Islet precursor cell (in vitro differentiated cells): ENCODE results near the gene ALKBH5.
"Not testable (repeated sequence)": the region's sequence is repeated elsewhere in the genome, so short reads cannot be mapped to it uniquely, and the experiment has no call there.

ENCODE experiments used
- DNase-seq: peaks from one replicate; pipeline ENCODE4 v3.0.0-alpha.2; 2018

Gene ALKBH5

DNA sequence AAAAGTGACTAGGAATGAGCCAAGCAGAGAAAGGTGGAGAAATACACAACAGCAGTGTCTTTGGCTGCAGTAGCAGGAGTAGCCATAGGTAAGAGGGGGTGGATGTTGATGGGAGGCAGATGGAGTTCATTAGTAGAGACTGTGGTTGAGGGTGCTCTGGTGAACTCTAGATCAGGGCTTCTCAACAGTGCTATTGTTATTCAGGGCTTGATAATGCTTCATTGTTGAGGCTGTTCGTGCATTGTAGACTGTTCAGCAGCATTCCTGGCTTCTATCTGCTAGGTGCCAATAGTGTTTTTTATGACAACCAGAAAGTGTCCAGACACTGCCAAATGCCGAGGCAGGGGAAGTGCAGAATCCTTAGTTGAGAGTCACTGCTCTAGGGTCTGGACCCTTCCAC is 3.6 kb downstream of the ALKBH5 start:
- no peak for DNase-seq

GRCh38 chr17:18187821-18188761 is 4.5 kb downstream of the ALKBH5 start:
- DNase-seq: no peak

- no peak for DNase-seq
These were observed 7.1 kb downstream of the ALKBH5 start for GRCh38 chr17:18190628-18191235.

GRCh38 chr17:18191236-18191667 is 7.6 kb downstream of the ALKBH5 start:
- peak; percentile 49 for DNase-seq

DNA sequence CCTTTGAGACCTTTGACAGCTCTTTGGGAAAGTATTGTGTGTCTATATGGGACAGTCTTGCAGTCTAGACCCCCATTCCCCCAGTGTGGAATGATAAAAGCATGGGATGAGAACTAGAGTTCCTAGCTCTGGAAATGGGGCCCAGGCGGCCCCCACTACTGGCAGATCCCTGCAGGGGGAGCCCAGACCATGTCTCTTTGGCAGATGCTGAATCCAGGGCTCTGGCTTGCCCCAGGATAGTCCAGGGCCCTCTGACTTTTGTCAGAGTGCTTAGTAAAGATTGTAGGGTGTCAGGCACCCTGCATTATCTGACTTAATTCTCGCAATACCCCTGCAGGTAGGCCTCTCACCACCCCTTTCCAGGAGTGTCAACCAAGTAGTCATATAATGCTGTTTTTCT is 8.3 kb downstream of the ALKBH5 start:
- DNase-seq: peak; percentile 59

DNA sequence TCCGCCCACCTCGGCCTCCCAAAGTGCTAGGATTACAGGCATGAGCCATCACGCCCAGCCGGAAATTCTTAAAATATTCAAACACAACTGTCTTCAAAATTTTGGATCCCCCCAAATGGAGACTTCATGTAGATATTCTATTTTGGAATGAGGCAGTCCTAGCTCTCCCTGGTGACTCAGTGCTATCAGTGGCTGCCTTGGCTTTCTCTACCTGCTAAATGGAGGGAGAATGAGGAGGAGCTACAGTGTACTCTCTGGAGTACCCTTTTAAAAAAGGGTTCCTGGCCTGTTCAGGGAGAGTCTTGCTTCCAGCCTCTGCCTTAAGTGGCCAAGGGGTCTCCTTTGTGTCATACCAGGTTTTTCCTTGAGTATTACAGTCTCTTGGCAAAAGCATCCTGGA is 10.8 kb downstream of the ALKBH5 start:
- DNase-seq: no peak

DNA sequence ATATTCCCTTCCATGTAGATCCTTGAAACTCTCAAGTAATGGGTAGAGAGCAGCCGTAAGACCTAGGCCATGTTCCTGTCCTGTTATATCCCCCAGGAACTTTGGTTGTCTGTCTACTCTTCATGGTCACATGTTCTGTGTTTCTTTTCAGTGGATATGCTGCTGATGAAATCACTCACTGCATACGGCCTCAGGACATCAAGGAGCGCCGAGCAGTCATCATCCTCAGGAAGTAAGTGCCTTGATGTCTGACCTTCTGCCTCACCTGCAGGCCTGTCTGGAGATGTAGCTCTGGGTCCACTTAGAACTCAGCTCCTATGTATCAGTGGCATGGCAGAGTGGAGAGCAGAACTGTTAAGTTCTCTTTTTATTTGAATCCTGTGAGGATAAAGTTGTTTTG is 11.2 kb downstream of the ALKBH5 start:
- peak; percentile 85 for DNase-seq

DNA sequence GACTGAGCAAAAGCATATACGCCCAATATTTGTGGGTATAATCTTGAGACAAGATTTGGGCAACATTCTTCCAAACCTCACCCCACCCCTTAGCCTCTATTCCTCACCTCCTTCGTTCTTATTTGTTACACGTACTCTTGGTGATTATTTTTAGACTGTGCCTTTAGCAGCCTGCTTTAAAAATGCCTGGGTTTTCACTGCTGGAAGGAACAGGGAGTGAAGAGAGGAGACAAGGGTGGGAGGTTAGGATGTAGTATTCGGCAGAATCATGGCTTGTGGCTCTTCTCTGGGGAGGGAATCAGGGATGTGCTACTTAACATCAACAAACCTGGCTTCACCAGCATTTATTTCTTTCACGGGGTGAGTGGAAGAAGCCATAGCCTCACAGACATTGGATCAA is 11.6 kb downstream of the ALKBH5 start:
- no peak for DNase-seq

- no peak for DNase-seq
These were observed 14.0 kb downstream of the ALKBH5 start for GRCh38 chr17:18197535-18198194.

GRCh38 chr17:18198530-18198929 is 14.9 kb downstream of the ALKBH5 start:
- no peak for DNase-seq

GRCh38 chr17:18201108-18201507 is 17.5 kb downstream of the ALKBH5 start:
- DNase-seq: no peak

DNA sequence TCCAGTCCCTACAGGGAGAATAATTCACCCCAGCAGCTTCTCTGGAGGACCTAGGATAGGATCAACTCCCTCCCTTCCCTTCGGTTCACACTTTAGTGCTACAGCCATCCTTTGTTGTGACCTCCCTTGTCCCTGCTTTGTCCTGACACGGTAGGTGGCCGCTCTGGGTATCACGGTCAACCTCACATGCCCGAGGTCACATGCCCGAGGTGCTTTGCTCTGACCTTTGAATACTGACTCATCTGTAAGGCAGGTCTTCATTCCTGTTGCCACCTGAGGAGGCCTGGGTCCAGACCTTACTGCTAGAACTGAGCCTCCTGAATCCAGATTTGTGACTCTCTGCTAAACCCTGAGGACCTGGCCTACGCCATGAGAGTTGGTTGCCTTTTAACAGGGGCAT is 19.7 kb downstream of the ALKBH5 start:
- DNase-seq: peak; percentile 85

GRCh38 chr17:18205861-18206260 is 22.2 kb downstream of the ALKBH5 start:
- no peak for DNase-seq

GRCh38 chr17:18206962-18207361 is 23.3 kb downstream of the ALKBH5 start:
- DNase-seq: no peak

DNA sequence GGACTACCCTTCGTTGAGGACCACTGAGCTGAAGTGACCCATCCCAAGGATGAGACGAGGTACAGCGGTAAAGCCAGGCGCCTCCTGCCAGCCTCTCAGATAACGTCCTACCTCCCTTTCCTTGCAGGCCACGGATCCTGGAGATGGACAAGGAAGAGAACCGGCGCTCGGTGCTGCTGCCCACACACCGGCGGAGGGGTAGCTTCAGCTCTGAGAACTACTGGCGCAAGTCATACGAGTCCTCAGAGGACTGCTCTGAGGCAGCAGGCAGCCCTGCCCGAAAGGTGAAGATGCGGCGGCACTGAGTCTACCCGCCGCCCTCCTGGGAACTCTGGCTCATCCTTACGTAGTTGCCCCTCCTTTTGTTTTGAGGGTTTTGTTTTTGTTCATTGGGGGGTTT is 24.5 kb downstream of the ALKBH5 start:
- no peak for DNase-seq

DNA sequence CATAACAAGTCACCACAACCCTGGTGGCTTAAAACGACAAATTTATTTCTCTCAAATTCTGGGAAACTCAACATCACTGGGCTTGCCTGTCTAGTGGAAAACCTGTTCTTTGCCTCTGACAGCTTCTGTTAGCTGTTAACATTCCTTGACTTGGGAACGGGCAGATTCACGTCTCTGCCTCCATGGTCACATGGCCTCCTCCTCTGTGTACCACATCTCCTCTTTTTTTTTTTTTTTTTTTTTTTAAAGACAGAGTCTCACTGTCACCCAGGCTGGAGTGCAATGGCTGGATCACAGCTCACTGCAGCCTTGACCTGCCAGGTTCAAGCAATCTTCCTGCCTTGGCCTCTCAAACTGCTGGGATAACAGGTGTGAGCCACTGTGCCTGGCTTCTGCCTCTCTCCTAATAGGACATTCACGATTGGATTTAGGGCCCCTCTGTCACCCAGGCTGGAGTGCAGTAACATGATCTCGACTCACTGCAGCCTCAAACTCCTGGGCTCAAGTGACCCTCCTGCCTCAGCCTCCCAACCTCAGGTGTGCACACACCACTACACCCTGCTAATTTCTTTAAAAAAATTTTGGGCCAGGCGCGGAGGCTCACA is 30.1 kb downstream of the ALKBH5 start:
- peak; percentile 81 for DNase-seq

- DNase-seq: not testable (repeated sequence)
These were observed 33.3 kb downstream of the ALKBH5 start for GRCh38 chr17:18216906-18217305.

- DNase-seq: peak; percentile 93
These were observed 33.9 kb downstream of the ALKBH5 start for GRCh38 chr17:18217412-18218015.

DNA sequence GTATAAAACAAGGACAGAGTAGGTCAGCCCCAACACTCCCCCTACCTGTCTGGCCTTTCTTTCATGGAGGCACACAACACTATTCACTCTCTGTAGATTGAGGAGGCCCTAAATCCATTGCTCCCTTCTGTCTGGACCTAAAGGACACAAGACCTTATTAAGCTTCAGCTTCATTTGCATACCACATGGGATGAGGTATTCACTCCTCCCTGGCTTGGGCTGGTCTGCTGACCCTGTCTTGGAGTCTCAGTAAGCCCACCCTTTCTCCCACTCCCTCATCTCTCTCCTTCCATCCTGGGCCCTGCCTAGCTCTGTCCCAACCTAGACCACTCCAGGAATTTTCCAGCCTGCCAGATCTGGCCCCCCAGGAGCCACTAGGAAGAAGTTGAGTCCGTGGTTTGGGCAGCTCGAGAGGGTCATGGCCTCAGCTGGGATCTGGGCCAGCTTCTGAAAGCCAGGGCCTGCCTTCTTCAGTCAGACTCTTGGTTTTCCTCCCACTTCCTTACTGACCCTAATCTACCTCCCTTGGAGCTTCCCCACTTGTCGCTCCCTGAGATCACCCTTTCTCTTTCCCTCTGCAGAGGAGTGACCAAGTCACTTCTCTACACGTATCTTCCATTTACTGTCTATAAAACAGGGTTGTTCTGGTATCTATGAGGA is 35.3 kb downstream of the ALKBH5 start:
- peak; percentile 51 for DNase-seq

DNA sequence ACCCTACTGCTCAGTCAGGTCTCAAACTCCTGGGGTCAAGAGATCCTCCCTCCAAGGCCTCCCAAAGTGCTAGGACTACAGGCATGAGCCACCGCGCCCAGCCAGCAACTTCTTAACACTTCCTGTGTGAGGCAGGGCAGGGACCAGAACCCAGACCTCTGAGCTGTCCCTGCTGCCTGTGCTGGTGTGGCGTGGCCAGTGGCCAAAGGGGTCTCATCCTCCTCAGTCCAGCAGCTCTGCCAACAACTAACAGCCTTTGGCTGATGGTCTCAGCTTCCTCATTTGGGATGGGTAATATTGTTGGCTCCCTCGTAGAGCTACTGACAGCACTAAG is 40.4 kb downstream of the ALKBH5 start:
- peak; percentile 80 for DNase-seq

DNA sequence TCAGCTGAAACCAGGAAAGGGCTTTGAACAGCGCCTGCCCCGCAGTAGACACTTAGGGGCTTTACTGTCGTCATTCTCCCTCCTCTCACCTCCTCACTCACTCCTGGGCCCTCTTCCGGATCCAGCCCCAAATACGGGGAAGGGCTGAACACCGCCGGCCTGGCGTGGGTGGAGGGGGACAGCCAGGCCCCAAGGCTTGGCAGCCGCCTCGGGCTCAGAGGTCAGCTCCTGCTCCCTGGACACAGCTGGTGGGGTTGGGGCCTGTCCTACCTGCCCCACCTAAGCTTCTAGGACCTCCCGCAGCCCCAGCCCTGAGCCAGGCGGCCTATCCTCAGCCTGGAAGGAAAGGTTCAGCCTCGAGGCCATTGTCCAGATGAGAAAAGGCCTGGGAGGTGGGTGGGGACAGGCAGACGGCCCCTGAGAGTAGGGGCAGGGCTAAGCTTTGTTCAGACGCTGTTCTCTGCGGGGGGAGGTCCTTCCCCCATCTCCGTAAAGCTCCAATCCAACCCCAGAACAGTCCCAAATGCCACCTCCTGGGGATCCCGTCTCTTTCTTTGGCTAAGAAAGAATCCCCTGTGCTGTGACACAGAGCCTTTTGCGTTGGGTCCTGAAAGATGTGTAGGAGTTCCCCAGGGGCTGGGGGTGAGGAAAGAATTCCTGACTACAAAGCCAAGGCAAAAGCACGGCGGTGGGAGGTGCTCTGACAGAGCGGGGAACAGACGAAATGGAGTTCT is 40.9 kb downstream of the ALKBH5 start:
- peak; percentile 96 for DNase-seq
